GM12874 (cell line): Measurements from ENCODE around the gene ESYT3.

Experiments
- CTCF ChIP-seq: IDR thresholded peaks from 2 replicates; pipeline ENCODE4 v1.5.1; 2011; ENCODE audit warnings: low read depth, mild to moderate bottlenecking, control low read depth, low read length, moderate library complexity; ENCODE audit not compliant: insufficient read depth

The ESYT3 gene

DNA sequence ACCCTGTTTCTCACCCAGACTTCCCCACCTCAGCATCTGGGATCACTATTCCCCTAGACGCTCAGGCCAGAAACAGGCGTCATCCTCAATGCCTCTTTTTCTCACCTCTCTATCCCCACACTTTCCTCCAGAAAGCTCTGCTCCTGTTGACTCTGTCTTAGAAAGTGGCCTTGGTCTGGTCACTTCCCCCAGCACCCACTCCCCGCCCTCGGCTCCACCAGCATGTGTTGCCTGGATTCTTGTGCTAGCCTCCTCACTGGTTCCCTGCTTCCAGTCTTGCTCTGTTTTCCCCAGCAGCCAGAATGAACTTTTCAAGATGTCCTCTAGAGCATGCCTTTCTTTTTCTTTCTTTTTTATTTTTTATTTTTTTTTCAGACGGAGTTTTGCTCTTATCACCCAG, 39.7 kb upstream of the ESYT3 start:
- TF ChIP-seq CTCF: no peak

DNA sequence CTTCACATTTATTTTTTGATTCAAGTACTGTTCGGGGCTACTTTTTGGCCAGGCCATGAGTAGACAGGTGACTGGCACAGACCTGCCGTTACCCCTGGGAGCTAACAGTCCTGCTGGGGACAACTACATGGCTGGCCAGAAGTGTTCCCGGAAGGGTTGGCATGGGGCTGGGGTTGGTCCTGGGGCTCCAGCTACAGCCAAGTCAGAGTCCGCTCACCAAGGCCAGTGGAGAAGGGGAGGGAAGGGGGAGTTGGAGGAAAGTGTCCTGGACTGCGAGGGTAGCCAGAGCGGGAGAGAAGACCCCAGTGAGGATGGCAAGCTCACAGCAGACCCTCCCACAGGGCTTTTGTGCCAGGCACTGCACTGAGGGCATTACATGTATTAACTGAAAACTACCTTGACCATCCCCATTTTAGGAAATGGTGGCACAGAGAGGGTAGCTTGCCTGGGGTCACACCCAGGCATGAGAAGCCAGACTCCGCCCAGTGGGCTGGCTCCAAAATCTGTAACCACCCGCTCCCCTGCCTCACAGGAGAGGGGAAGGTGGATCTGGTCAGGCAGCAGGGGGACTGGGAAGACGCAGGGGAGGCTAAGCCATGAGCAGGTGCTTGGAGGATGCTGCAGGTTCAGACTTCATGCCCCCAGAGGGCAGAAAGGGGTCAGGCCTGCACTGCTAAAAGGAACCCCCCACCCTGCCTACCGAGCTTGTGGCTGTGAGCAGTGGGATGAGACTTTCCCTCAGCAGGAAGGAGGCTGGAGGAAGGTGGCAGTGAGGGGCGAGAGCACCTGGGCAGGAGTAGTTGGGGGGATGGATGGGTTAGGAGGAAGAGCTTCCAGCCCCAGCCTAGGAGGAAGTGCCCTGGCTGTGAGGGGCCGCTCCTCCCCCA, 38.3 kb upstream of the ESYT3 start:
- no peak for TF ChIP-seq CTCF

- no peak for TF ChIP-seq CTCF
These were observed 37.5 kb upstream of the ESYT3 start for GRCh38 chr3:138396752-138397410.

DNA sequence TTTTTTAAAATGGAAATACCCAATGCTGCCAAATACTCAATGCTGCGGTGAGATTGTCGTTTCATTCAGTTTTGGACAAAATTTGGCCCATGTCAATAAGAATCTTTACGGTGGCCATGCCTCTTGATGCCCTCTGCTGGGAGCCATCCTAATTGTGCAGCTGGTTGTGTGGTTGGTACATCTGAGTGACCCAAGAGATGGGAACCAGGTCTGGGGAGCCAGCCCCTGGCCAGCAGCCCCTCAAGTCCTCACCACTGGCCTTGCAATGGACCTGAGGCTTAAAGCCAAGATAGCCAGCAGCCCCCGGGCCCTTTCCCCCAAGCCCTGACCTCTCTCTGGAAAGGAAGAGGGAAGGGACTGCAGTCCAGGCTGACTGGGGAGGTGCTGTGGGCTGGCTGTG, 36.4 kb upstream of the ESYT3 start:
- TF ChIP-seq CTCF: no peak

DNA sequence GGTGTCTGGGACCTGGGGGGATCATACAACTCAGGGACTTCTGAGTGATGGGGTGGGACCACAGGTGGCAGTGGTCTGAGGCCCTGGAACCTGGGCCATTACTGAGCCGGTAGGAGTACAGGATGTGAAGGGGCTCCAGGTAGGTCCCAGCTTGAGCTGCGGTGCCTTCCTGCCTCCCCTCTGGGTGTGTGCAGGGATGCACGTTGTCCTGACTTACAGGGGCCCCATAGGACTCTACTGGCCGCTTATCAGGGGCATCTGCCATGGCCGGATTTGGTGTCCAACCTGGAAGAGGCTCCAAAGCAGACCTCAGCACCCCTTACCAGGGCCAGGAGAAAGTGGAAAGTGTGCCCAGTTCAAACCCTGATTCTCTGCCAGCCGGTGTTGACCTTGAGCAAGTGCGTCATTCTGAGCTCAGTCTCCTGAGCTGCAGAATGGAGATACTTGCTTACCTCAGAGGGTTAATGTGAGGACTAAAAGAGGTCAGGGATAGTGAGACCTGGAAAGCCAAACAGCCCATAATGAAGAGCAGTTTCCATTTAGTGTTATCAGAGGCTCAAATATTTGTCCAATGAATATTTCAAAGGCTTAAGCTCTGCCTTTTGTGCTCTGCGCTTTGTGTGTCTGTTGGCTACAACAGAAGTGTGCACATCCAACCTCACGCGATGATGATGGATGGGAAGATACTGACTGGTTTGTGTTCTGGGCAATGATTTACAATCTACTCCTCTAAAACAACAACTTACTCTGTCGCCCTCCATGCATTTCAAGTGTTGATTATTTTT, 35.4 kb upstream of the ESYT3 start:
- TF ChIP-seq CTCF: no peak

DNA sequence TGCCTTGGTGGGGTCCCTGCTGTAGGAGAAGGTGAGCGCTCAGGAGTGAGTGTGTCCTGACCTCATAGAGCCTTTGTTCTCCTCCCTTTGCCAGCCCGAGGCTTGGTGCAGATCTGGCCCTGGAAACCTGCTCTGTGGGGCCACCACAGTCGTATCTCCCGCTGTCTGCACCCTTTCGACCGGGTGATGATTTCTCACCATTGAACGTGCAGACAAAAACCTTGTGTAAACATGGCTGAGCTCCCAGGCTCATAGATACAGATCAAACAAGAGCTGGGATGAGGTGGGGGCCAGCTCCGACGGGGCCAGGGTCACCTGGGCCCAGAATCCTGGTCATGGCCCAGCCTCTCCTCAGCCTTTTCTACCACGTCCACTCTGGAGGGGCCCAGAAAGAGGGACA, 34.6 kb upstream of the ESYT3 start:
- no peak for TF ChIP-seq CTCF

GRCh38 chr3:138400651-138401070, 33.8 kb upstream of the ESYT3 start:
- TF ChIP-seq CTCF: no peak
